GM19099 (cell line): ENCODE data around the gene IL17RB.

Source experiments
- POLR2A ChIP-seq: IDR thresholded peaks from 3 replicates; pipeline ENCODE4 v1.6.1; 2011; ENCODE audit warnings: low read depth; ENCODE audit not compliant: insufficient read length; ENCODE audit errors: extremely low read depth

The IL17RB gene

GRCh38 chr3:53846134-53846850 lies at the start of gene IL17RB, which contains the start of gene CHDH:
IL17RB (plus strand) TSS chr3:53846568; CDS start chr3:53846589, 21 bp downstream.
CHDH (minus strand) TSS chr3:53846419; CDS start chr3:53824008, 22,411 bp downstream.
- TF ChIP-seq POLR2A, result peak; percentile 89

GRCh38 chr3:53798144-53798543 lies 48.2 kb upstream of the IL17RB start:
- TF ChIP-seq POLR2A, result no peak

- TF ChIP-seq POLR2A, result no peak
Measured at GRCh38 chr3:53799338-53799865, 47.0 kb upstream of the IL17RB start.

GRCh38 chr3:53800041-53800906 lies 46.1 kb upstream of the IL17RB start:
- no peak for TF ChIP-seq POLR2A

GRCh38 chr3:53801319-53801718 lies 45.0 kb upstream of the IL17RB start:
- TF ChIP-seq POLR2A, result no peak

GRCh38 chr3:53802256-53802880 lies 44.0 kb upstream of the IL17RB start:
- no peak for TF ChIP-seq POLR2A

- no peak for TF ChIP-seq POLR2A
Measured at GRCh38 chr3:53803124-53803815, 43.1 kb upstream of the IL17RB start.

- no peak for TF ChIP-seq POLR2A
Measured at GRCh38 chr3:53803816-53804695, 42.3 kb upstream of the IL17RB start.

- no peak for TF ChIP-seq POLR2A
Measured at GRCh38 chr3:53804697-53805462, 41.5 kb upstream of the IL17RB start.

- peak; percentile 48 for TF ChIP-seq POLR2A
Measured at GRCh38 chr3:53805463-53806159, 40.8 kb upstream of the IL17RB start.

GRCh38 chr3:53806182-53807116 lies 39.9 kb upstream of the IL17RB start:
- TF ChIP-seq POLR2A, result peak; percentile 48
